Testis (tissue), 3 donors: ENCODE data around the gene THBS3. TPM values are rescaled to one million over a fixed set of nuclear protein-coding genes. Genes with fewer than 3 reads are reported as not detected.
A peak's percentile ranks its signal among the peaks of the same experiment; 100 is the strongest.

Experiments used
- DNase-seq: peaks from one replicate; pipeline ENCODE4 v3.0.0-alpha.2; 2019
- H3K27ac ChIP-seq, 2 donors: fragments of 200-600 bp; sonication (generic); one replicate each; pipeline ENCODE4 v1.5.1; 2019
- H3K27me3 ChIP-seq: fragments of 200-600 bp; sonication (generic); one replicate; pipeline ENCODE4 v1.5.1; 2019
- H3K36me3 ChIP-seq: fragments of 200-600 bp; sonication (generic); one replicate; pipeline ENCODE4 v1.5.1; 2017; ENCODE audit warnings: low read depth; ENCODE audit errors: missing control alignments
- H3K4me1 ChIP-seq: fragments of 200-600 bp; sonication (generic); one replicate; pipeline ENCODE4 v1.5.1; 2019
- H3K4me3 ChIP-seq, 2 donors: fragments of 200-600 bp; sonication (generic); one replicate each; pipeline ENCODE4 v1.5.1; 2017 to 2019
- H3K9me3 ChIP-seq: fragments of 200-600 bp; sonication (generic); one replicate; pipeline ENCODE4 v1.5.1; 2017
- CTCF ChIP-seq, 3 experiments: fragments of 450-650 bp in 2 of 3; fragments of 200-600 bp in 1 of 3; sonication (generic) in 1 of 3; IDR thresholded peaks; one replicate each; pipeline ENCODE4 v1.5.1; 2016 to 2019; ENCODE audit warnings: antibody characterized with exemption in 3 of 3, mild to moderate bottlenecking in 2 of 3, moderate library complexity in 1 of 3
- POLR2A ChIP-seq: fragments of 450-650 bp; IDR thresholded peaks from one replicate; pipeline ENCODE4 v1.6.1; 2017; ENCODE audit warnings: antibody characterized with exemption, mild to moderate bottlenecking, moderate library complexity
- WGBS, 2 donors: methylation state at CpG; one replicate each; pipeline ENCODE4 v1.1.5; 2018; 5-methylcytosine and 5-hydroxymethylcytosine counted together
- intact Hi-C: fragments of 100-400 bp; cut with DNase I; formaldehyde crosslinking; loops from one replicate; pipeline ENCODE4 v1.15.1; 2023; ENCODE audit warnings: low total_unique reads
- polyA plus RNA-seq: library from polyadenylated mRNA; stranded (reverse); fragments of 350-450 nt; fragmentation: Illumina TruSeq; extraction: RNeasy Lipid Tissue Mini Kit (QIAGEN cat#74804); gene quantifications from one replicate; pipeline ENCODE4 v1.2.3, GENCODE V29; 2014; ENCODE audit warnings: low read depth, low replicate concordance; ENCODE audit not compliant: insufficient read depth
- total RNA-seq, 2 donors: library from RNA; depleted of rRNA; stranded (reverse); fragments of >200 nt; gene quantifications; one replicate each; pipeline ENCODE4 v1.2.3, GENCODE V29; 2016

The THBS3 gene
- total and polyA plus RNA-seq, 3 donors from 2014 or later, result 37.1 to 82.9 (median 68.1) TPM

GRCh38 chr1:155209312-155209721, 1.6 kb upstream of the THBS3 start:
- intact Hi-C loops, result no loop called here

GRCh38 chr1:155208541-155209311, 1.0 kb upstream of the THBS3 start, which contains the start of gene MTX1:
Gene MTX1 (plus strand): TSS chr1:155208695. CDS start chr1:155208805, 110 bp downstream.
- no peaks in the 10 kb centered on the region for H3K27me3 ChIP-seq
- DNase-seq, result peak; percentile 93
- H3K36me3 ChIP-seq, result no peaks in the 10 kb centered on the region
- H3K4me3 ChIP-seq, result peak within 1 kb of the TSS; percentile 80 to 85
- peak within 1 kb of the TSS; percentile 91 to 99 for H3K27ac ChIP-seq
- WGBS, 2 donors, result 1% methylated on average over 35 to 39 of the region's 64 CpGs
- H3K9me3 ChIP-seq, result no peaks in the 10 kb centered on the region
- peaks cover 22% of the 10 kb centered on the region for H3K4me1 ChIP-seq
- TF ChIP-seq CTCF (IDR thresholded peaks at IDR 0.05) (no peak), POLR2A (no peak)
- intact Hi-C loops, result no loop called here

More at GRCh38 chr1:155209312-155209721, 1.6 kb upstream of the THBS3 start:
- peak overlapping the region; percentile 91 to 99 for H3K27ac ChIP-seq
- no peaks in the 10 kb centered on the region for H3K36me3 ChIP-seq
- H3K4me3 ChIP-seq, result peak overlapping the region; percentile 80 to 85
- TF ChIP-seq POLR2A (no peak), CTCF (IDR thresholded peaks at IDR 0.05) (no peak)
- no peaks in the 10 kb centered on the region for H3K27me3 ChIP-seq
- no peaks in the 10 kb centered on the region for H3K9me3 ChIP-seq
- DNase-seq, result no peak
- peaks cover 22% of the 10 kb centered on the region for H3K4me1 ChIP-seq
- WGBS, 2 donors, result 3% methylated on average over 12 to 13 of the region's 13 CpGs

- H3K9me3 ChIP-seq, result no peaks in the 10 kb centered on the region
- intact Hi-C loops, result no loop called here
- TF ChIP-seq CTCF (IDR thresholded peaks at IDR 0.05), result peak; percentile 78 to 86 (median 81)
- no peak for TF ChIP-seq POLR2A
- peaks cover 22% of the 10 kb centered on the region for H3K4me1 ChIP-seq
- 13 to 25% methylated on average over 11 to 13 of the region's 13 CpGs for WGBS, 2 donors
- peak overlapping the region; percentile 45 to 99 for H3K27ac ChIP-seq
- H3K36me3 ChIP-seq, result no peaks in the 10 kb centered on the region
- peak overlapping the region in 1 of 2 donors; percentile 80 for H3K4me3 ChIP-seq
- H3K27me3 ChIP-seq, result no peaks in the 10 kb centered on the region
- DNase-seq, result peak; percentile 86
Measured at GRCh38 chr1:155206891-155207805, 549 bp downstream of the THBS3 start.

GRCh38 chr1:155205969-155206593, 1.6 kb downstream of the THBS3 start:
- intact Hi-C loops, result no loop called here
- Histone ChIP-seq H3K27ac (no peak overlapping the region), H3K4me1 (peaks cover 22% of the 10 kb centered on the region), H3K9me3 (no peaks in the 10 kb centered on the region), H3K36me3 (no peaks in the 10 kb centered on the region), H3K27me3 (no peaks in the 10 kb centered on the region), H3K4me3 (no peak overlapping the region)
- no peak for DNase-seq
- no peak for TF ChIP-seq POLR2A
- no peak for TF ChIP-seq CTCF (IDR thresholded peaks at IDR 0.05)
- WGBS, 2 donors, result 77 to 82% methylated on average over 7 to 9 of the region's 9 CpGs
